ENCODE results near the gene MREG. TPM values are rescaled to one million over a fixed set of nuclear protein-coding genes. Genes with fewer than 3 reads are reported as not detected.
A peak's percentile ranks its signal among the peaks of the same experiment; 100 is the strongest.

The MREG gene
- total and polyA plus RNA-seq, 2 experiments from 2014 or later, result 1.3 to 1.6 TPM

DNA sequence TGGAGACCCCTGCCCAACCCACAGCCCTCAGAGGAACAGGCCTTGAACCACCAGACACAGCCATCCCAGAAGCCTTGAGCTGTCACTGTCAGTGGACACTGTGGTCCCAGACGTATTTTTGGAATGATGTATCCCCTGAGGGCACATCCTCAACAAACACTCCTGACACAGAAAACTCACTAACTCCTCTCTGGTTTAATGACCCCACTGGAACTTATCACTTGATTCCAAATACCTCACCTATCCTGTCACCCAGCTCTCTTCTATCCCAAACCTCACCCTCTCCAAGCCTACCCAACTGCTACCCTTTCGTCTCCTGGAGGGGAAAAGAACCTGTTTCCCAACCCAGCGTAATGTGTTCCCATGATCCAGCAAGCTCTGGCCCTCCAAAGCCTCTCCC, 111.6 kb downstream of the MREG start:
- no peak overlapping the region for H3K27ac ChIP-seq
- no peaks in the 10 kb centered on the region for H3K4me1 ChIP-seq (ENCODE audit: low read depth)
- H3K4me3 ChIP-seq, result no peak overlapping the region
- no peak for DNase-seq (ENCODE audit: low read depth in 1 of 2, low spot score in 1 of 2)
- H3K27me3 ChIP-seq, result no peaks in the 10 kb centered on the region
- no peaks in the 10 kb centered on the region for H3K36me3 ChIP-seq
- TF ChIP-seq, protein P1, sequence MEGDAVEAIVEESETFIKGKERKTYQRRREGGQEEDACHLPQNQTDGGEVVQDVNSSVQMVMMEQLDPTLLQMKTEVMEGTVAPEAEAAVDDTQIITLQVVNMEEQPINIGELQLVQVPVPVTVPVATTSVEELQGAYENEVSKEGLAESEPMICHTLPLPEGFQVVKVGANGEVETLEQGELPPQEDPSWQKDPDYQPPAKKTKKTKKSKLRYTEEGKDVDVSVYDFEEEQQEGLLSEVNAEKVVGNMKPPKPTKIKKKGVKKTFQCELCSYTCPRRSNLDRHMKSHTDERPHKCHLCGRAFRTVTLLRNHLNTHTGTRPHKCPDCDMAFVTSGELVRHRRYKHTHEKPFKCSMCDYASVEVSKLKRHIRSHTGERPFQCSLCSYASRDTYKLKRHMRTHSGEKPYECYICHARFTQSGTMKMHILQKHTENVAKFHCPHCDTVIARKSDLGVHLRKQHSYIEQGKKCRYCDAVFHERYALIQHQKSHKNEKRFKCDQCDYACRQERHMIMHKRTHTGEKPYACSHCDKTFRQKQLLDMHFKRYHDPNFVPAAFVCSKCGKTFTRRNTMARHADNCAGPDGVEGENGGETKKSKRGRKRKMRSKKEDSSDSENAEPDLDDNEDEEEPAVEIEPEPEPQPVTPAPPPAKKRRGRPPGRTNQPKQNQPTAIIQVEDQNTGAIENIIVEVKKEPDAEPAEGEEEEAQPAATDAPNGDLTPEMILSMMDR (IDR thresholded peaks at IDR 0.05; ENCODE audit: low read depth, low read length), result no peak
- no peaks in the 10 kb centered on the region for H3K9me3 ChIP-seq (ENCODE audit: low read depth)

DNA sequence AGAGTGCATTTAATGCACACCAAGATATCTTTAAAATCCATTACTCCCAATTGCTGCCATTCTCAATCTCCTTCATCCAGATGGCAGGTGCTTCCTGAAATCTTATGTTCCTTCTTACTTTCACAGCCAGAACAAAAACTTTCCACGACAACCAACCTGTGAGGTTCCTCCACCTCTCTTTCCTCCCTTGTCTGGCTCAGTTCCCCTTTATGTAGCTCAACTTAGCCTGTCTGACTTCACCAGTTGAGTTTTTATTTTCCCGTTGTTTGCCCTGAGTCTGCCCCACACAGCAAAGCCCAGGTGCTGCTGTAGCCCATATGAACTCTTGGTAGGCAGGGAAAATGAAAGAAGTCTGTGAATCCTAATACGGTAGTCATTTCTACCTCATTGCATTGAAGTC, 112.5 kb downstream of the MREG start:
- Histone ChIP-seq H3K36me3 (no peaks in the 10 kb centered on the region), H3K27ac (no peak overlapping the region), H3K4me1 (ENCODE audit: low read depth) (no peaks in the 10 kb centered on the region), H3K9me3 (ENCODE audit: low read depth) (no peaks in the 10 kb centered on the region), H3K4me3 (no peak overlapping the region), H3K27me3 (no peaks in the 10 kb centered on the region)
- no peak for DNase-seq (ENCODE audit: low read depth in 1 of 2, low spot score in 1 of 2)
- TF ChIP-seq, protein P1 (IDR thresholded peaks at IDR 0.05; ENCODE audit: low read depth, low read length), result no peak

DNA sequence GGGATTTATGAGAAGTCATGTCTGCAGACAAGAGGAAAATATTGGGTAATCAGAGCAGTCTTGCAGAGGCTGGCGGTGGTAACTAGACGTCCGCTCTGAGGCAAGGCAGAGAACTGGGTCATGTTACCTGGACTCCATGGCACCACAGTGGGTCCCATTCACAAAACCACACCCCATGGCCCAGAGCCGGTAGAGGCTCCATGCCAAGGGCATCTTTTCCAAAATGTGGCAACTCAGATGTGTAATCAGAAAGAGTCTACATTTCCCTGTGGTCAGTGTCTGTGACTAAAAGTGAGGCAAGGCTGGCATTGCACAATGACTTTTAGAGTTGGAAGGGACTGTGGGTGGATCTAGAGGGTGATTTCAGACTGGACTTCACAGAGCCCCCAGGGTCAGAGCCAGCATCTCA, 113.1 kb downstream of the MREG start:
- Histone ChIP-seq H3K4me1 (ENCODE audit: low read depth) (no peaks in the 10 kb centered on the region), H3K4me3 (no peak overlapping the region), H3K27me3 (no peaks in the 10 kb centered on the region), H3K27ac (no peak overlapping the region), H3K36me3 (no peaks in the 10 kb centered on the region), H3K9me3 (ENCODE audit: low read depth) (no peaks in the 10 kb centered on the region)
- TF ChIP-seq, protein P1 (IDR thresholded peaks at IDR 0.05; ENCODE audit: low read depth, low read length), result no peak
- DNase-seq (ENCODE audit: low read depth in 1 of 2, low spot score in 1 of 2), result peak in 1 of 2 donors; percentile 77

DNA sequence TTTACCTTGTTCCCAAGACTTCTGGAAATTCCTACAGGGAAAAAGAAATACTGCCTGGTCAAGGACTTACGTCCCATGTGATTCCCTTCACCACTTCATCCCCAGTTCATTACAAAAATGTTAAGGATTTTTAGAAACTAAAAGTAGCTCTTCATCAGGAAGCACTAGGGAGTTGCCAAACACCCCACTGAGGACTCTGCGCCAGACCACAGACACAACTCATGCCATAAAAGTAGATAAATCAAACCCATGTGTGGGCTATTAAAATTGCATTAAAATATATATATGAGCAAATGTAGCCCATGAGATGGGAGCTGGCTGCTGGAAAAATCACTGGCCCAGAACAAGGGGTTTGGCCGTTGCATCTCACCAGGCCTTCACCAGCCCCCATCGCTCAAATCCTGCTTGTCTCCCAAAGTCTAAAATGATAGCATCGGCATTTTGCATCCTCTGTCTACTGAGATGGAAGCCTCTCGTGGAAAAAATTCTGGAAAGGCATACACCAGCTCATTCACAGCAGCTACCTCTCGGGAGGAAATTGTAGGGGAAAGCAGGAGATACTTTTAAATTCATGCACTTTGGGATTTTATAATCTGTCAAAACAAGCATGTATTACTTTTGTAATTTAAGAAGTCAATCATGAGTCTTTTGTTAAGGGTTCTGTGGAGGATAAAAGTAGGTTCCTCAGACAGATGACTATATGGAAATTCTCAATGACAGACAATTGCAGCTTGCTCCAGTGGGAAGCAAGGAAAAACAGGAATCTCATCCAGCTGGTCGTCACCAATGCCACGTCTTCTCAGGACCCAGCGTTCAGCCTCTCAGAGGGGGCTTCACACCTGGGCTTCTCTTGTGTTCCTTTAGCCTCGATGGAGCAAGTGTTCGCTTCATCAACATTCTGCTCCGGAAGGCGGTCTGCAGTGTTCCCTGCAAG, 113.9 kb downstream of the MREG start:
- Histone ChIP-seq H3K4me1 (ENCODE audit: low read depth) (no peaks in the 10 kb centered on the region), H3K36me3 (no peaks in the 10 kb centered on the region)

DNA sequence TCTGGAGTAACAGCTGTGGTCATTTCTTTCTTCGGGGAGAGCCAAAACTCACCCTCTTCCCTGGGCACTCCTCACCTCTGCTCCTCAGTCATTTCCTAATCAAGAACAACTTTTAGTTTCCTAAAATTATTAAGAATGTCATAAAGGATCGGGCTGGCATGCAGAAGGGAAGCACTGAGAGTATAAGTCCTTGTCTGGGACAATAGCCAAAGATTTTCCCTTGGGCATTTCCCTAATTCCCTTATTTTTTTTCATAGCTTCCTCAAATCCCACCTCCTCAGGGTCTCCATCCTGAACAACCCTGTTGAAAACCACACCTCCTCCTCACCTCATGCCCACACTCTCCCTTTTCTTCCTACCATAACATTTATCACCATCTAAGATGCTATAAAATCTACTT, 115.0 kb downstream of the MREG start:
- no peak for DNase-seq (ENCODE audit: low read depth in 1 of 2, low spot score in 1 of 2)
- no peaks in the 10 kb centered on the region for H3K9me3 ChIP-seq (ENCODE audit: low read depth)
- no peaks in the 10 kb centered on the region for H3K27me3 ChIP-seq
- TF ChIP-seq, protein P1 (IDR thresholded peaks at IDR 0.05; ENCODE audit: low read depth, low read length), result no peak
- no peaks in the 10 kb centered on the region for H3K36me3 ChIP-seq
- no peak overlapping the region for H3K4me3 ChIP-seq
- H3K4me1 ChIP-seq (ENCODE audit: low read depth), result no peaks in the 10 kb centered on the region
- H3K27ac ChIP-seq, result no peak overlapping the region

More for the DNA sequence above, 113.9 kb downstream of the MREG start:
- Histone ChIP-seq H3K27ac (no peak overlapping the region), H3K9me3 (ENCODE audit: low read depth) (no peaks in the 10 kb centered on the region), H3K4me3 (no peak overlapping the region), H3K27me3 (no peaks in the 10 kb centered on the region)
- peak in 1 of 2 donors; percentile 88 for DNase-seq (ENCODE audit: low read depth in 1 of 2, low spot score in 1 of 2)
- TF ChIP-seq, protein P1 (IDR thresholded peaks at IDR 0.05; ENCODE audit: low read depth, low read length), result no peak
